Ovary (tissue), 9 donors: ENCODE data around the gene TUNAR. TPM values are rescaled to one million over a fixed set of nuclear protein-coding genes. Genes with fewer than 3 reads are reported as not detected.

Experiments
- DNase-seq, 5 donors: peaks; one replicate each; pipeline ENCODE4 v3.0.0-alpha.2; 2019 to 2020
- H3K27ac ChIP-seq, 2 donors: fragments of 200-600 bp; one replicate each; pipeline versions ENCODE4 v1.5.1 to v1.8.0; 2019 to 2022
- H3K27me3 ChIP-seq: fragments of 200-600 bp; one replicate; pipeline ENCODE4 v1.8.0; 2022
- H3K36me3 ChIP-seq: fragments of 200-600 bp; sonication (generic); one replicate; pipeline ENCODE4 v1.5.1; 2019
- H3K4me1 ChIP-seq: one replicate; pipeline ENCODE4 v1.8.1; 2013; ENCODE audit warnings: mild to moderate bottlenecking, moderate library complexity; ENCODE audit not compliant: insufficient read depth
- H3K4me3 ChIP-seq: fragments of 200-600 bp; sonication (generic); one replicate; pipeline ENCODE4 v1.5.1; 2017
- H3K9me3 ChIP-seq, 2 donors: fragments of 200-600 bp in 1 of 2; sonication (generic) in 1 of 2; one replicate each; pipeline versions ENCODE4 v1.5.1 to v1.8.1; 2013 to 2019; ENCODE audit warnings: mild to moderate bottlenecking in 1 of 2, moderate library complexity in 1 of 2
- CTCF ChIP-seq, 3 donors: fragments of 450-650 bp in 2 of 3; fragments of 200-600 bp in 1 of 3; IDR thresholded peaks; one replicate each; pipeline versions ENCODE4 v1.5.1 to v1.8.0; 2016 to 2022; ENCODE audit warnings: antibody characterized with exemption in 3 of 3, mild to moderate bottlenecking in 1 of 3
- EP300 ChIP-seq: sonication (generic); formaldehyde crosslinking; IDR thresholded peaks from one replicate; pipeline ENCODE4 v1.6.1; 2017; ENCODE audit warnings: antibody characterized with exemption
- POLR2A ChIP-seq: fragments of 450-650 bp; IDR thresholded peaks from one replicate; pipeline ENCODE4 v1.6.1; 2017; ENCODE audit warnings: antibody characterized with exemption, mild to moderate bottlenecking, moderate library complexity
- WGBS, 3 donors: extraction: QIAGEN DNeasy Blood & Tissue Kit in 1 of 3; methylation state at CpG; one replicate each; pipeline versions ENCODE4 v1.1.5 to v1.1.7; 2013 to 2017; 5-methylcytosine and 5-hydroxymethylcytosine counted together
- intact Hi-C, 4 donors: fragments of 100-400 bp; cut with DNase I; formaldehyde crosslinking; loops; one replicate each; pipeline versions ENCODE4 v1.11.0 to v1.15.1; 2022 to 2023
- polyA plus RNA-seq, 2 donors: library from polyadenylated mRNA; stranded (reverse); fragments of 200-250 nt in 1 of 2; fragments of 350-450 nt in 1 of 2; fragmentation: Illumina TruSeq in 1 of 2; extraction: RNeasy Lipid Tissue Mini Kit (QIAGEN cat#74804) in 1 of 2; gene quantifications; one replicate each; pipeline ENCODE4 v1.2.3, GENCODE V29; 2013 to 2014
- total RNA-seq, 7 donors: library from RNA; depleted of rRNA in 2 of 7; stranded (reverse); fragments of >200 nt in 2 of 7; fragmentation: NEBNext Ultra II Directional in 3 of 7; extraction: Animal tissue kit (Norgen Biotek cat#: 25700) in 3 of 7; gene quantifications; one replicate each; pipeline versions ENCODE4 v1.1.0 to v1.2.4, GENCODE V29; 2016 to 2023
- donor health status: DM: no; HTN: no; CAD: no; lungs with moderate emphysema.
- donor health status: DM: no; HTN: no; CAD: no.
- donor health status: Bipolar disorder and iron deficiency.
- donor health status: DM: yes; HTN: yes; CAD: no.
- donor health status: DM: no; HTN: no; CAD: no.
- donor health status: DM: yes; HTN: yes; CAD: no.

Gene TUNAR
- total and polyA plus RNA-seq, 9 donors, result 0.06 to 10.6 (median 0.46) TPM; not detected in 1

GRCh38 chr14:95835121-95835730 is 41.4 kb upstream of the TUNAR start:
- H3K9me3 ChIP-seq, result no peaks in the 10 kb centered on the region
- intact Hi-C loops, result no loop called here
- no peaks in the 10 kb centered on the region for H3K27me3 ChIP-seq
- DNase-seq, result no peak
- no peak overlapping the region for H3K27ac ChIP-seq
- 41 to 59% (median 46%) methylated on average over 3 of the region's 3 CpGs for WGBS, 3 donors
- H3K36me3 ChIP-seq, result no peaks in the 10 kb centered on the region
- TF ChIP-seq CTCF (IDR thresholded peaks at IDR 0.05), result no peak
- no peak for TF ChIP-seq EP300
- no peak for TF ChIP-seq POLR2A
- H3K4me3 ChIP-seq, result no peak overlapping the region
- H3K4me1 ChIP-seq, result no peaks in the 10 kb centered on the region

GRCh38 chr14:95838862-95839261 is 37.8 kb upstream of the TUNAR start:
- Histone ChIP-seq H3K27ac (no peak overlapping the region), H3K4me1 (no peaks in the 10 kb centered on the region), H3K4me3 (no peak overlapping the region), H3K27me3 (no peaks in the 10 kb centered on the region), H3K36me3 (no peaks in the 10 kb centered on the region), H3K9me3 (no peaks in the 10 kb centered on the region)
- DNase-seq, result no peak
- WGBS, 3 donors, result 51 to 62% (median 56%) methylated on average over 5 of the region's 5 CpGs
- TF ChIP-seq POLR2A (no peak), EP300 (no peak), CTCF (IDR thresholded peaks at IDR 0.05) (no peak)
- intact Hi-C loops, result no loop called here

- TF ChIP-seq EP300, result no peak
- TF ChIP-seq CTCF (IDR thresholded peaks at IDR 0.05), result no peak
- no peak for TF ChIP-seq POLR2A
- Histone ChIP-seq H3K4me3 (no peak overlapping the region), H3K9me3 (no peaks in the 10 kb centered on the region), H3K36me3 (no peaks in the 10 kb centered on the region), H3K27ac (no peak overlapping the region), H3K27me3 (no peaks in the 10 kb centered on the region), H3K4me1 (no peaks in the 10 kb centered on the region)
- intact Hi-C loops, result no loop called here
- WGBS, 3 donors, result 79 to 84% (median 80%) methylated on average over 7 of the region's 7 CpGs
- no peak for DNase-seq
Measured at GRCh38 chr14:95840094-95840700, 36.4 kb upstream of the TUNAR start.

- TF ChIP-seq CTCF (IDR thresholded peaks at IDR 0.05), result no peak
- no peak for TF ChIP-seq EP300
- TF ChIP-seq POLR2A, result no peak
- WGBS, 3 donors, result 10 to 15% (median 14%) methylated on average over 1 of the region's 1 CpG
- intact Hi-C loops, result no loop called here
- Histone ChIP-seq H3K36me3 (no peaks in the 10 kb centered on the region), H3K27me3 (no peaks in the 10 kb centered on the region), H3K9me3 (no peaks in the 10 kb centered on the region), H3K4me3 (no peak overlapping the region), H3K27ac (no peak overlapping the region), H3K4me1 (no peaks in the 10 kb centered on the region)
- DNase-seq, result no peak
Measured at GRCh38 chr14:95841668-95842067, 35.0 kb upstream of the TUNAR start.
